NOMO-1 treated with DMSO at 0.1 percent for 48 hours (cell line): ENCODE results near the gene NTNG2.

Experiments
- DNase-seq: peaks from one replicate; lab custom pipeline; 2025; ENCODE audit not compliant: unreplicated experiment; lab: John Stamatoyannopoulos, UW

NTNG2 gene

DNA sequence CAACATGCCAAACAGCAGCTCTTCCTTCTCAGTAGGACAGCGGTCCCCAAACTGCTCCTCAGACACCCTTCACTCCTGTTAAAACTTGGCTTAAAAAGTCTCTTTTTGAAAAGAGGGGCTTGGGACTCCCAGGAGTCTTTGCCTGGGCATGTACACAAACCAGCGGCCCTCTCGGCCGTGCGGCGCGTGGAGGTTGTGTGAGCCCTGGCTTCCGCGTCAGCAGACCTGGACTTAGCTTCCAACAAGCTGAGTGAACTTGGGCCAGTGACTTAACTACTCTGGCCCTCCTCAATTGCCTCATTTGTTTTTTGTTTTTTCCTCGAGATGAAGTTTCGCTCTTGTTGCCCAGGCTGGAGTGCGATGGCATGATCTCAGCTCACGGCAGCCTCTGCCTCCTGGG, 15.3 kb upstream of the NTNG2 start:
- no peak for DNase-seq

DNA sequence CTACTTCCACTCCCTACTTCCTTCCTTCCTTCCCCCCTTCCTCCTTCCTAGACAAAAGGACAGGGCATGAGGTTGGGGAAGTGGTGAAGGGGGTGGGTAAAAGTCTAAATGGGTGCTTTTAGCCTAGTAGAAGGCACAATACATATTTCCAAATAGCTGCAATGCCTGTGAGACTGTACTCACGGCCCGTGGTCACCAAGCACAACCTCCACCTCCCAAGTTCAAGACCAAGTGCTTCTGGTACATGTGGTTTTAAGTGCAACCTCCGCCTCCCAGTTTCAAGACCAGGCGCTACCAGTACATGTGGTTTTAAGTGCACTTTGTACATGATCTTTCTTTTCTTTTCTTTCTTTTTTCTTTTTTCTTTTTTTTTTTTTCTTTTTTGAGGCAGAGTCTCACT, 14.5 kb upstream of the NTNG2 start:
- DNase-seq = no peak

DNA sequence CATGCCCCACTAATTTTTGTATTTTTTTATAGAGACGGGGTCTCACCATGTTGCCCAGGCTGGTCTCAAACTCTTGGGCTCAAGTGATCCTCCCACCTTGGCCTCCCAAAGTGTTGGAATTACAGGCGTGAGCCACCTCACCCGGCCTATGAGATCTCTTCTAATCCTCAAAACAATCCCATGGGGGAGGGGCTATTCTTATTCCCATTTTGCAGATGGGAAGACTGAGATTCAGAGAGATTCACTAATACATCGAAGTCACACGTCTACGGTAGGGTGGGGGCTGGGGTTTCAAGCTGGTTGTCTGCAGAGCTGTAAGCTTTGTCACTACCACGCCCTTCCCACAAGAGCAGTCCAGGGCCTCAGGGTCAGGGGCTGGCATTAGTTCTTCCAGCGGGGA, 14.0 kb upstream of the NTNG2 start:
- no peak for DNase-seq

DNA sequence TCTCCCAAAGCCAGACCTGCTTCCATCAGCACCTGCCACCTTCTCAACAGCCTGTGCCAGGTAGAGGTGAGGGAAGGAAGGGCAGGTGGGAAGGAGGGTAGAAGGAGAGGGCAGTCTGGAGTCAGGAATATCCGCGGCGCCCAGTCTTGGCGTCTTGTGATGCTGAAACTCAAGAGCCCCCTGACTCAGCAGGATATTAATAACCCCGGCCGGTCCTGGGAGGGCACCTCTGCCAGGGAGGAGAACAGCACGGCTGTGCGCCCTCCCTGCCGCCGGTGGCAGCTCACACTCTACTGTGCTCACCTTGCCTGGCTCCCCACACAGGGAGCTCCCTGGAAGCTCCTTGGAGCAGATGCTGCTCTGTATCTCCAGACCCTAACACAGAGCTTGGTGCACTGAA, 11.6 kb upstream of the NTNG2 start:
- DNase-seq = no peak

DNA sequence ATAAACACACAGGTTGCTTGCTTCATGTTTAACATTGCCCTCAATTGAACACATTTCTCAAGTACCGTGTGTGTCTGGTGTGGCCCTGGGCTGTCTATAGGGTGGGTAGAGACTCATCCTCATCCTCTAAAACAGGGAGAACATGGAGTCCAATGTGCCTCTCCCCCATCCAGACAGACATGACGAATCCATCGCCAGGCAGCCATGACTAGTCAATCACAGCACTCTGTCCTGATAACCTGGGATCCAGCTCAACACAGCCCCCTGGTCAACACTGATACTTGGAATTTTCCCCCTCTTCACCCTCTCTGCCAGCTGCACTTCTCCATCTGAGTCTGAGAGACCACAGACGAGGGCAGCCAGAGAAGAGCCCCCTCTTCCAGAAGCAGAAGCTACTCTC, 10.7 kb upstream of the NTNG2 start:
- no peak for DNase-seq

DNA sequence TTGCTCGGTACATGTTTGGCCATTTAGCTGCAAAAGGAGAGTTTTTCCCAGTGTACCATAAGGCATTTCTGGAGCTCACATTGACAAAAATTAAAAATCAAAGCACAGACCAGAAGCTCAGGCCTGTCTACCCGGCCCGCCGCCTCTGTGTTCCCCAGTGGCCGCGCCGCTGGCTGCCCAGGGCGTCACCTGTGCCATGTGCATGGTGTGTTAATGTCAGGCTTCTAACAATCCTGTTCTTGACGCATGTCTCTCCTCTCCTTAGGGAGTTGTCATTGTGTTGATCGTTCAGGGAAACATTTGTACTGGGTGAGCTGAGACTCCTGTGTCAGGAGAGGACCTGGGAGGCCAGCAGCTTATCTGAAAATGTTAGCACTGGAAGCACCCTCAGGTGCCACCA, 9.6 kb upstream of the NTNG2 start:
- no peak for DNase-seq

DNA sequence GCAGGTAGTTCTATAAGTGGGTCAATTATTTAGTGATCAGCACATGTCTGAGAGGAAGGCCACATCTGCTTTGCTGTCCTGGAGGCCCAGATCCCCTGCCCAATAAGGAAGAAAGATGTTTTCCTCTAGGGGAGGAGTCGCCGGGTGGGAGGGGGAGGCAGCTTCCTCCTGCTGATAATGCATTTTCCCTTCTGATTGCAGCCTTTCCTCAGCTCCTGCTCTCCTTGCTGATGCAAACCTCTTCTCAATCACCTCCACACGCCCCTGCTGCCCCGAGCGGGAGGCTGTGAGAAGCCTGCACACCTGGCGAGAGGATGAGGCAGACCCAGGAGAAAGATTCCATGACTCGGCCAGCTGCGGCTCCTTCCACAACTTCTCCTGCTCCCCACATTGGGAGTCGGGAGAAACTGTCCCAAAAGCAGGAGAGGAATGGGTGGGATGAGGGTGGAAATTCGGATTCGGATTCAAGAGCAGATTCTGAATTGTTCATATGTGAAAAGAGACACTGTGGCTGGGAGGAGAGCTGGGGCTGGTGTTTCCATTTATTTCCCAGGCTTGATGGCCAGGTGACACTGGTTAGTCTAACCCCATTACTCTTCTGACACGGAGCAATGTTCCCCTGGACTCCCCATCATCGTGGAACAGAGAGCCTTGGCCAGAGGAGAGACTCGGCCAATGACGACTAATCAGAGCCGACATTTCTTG, 6.8 kb upstream of the NTNG2 start:
- no peak for DNase-seq

DNA sequence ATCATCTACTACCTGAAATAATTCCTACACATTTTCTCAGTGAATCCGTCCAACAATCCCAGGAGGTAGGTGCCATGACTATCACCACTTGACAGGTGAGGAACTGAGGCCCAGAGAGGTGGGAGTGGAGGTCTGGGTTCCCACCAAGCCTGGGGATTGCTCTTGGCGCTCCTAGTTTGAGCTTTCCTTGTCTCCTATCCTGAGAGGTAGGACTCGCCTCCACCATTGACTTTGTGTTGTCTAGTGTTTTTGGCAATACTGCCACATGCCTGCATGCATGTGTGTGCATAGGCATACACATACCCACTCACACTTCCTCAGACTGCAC, 6.3 kb upstream of the NTNG2 start:
- no peak for DNase-seq

DNA sequence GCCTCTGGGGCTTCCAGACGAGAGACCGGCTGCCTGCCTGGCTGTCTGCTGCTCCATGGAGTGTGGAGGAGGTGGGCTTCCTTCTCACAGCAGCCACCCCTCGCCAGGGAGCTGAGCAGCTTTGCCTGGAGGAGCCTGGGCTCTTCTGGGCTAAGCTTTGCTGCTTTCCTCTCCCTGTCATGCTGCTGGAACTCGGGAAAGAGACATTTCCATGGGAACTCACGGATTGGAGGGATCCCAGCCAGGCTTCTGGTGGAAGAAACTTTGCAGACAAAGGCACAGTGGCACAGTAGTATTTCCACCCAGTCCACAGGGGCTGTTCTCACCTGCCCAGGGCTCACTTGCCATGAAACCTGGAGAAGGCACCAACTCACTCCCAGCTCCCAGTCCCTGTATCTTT, 5.6 kb upstream of the NTNG2 start:
- DNase-seq = no peak

DNA sequence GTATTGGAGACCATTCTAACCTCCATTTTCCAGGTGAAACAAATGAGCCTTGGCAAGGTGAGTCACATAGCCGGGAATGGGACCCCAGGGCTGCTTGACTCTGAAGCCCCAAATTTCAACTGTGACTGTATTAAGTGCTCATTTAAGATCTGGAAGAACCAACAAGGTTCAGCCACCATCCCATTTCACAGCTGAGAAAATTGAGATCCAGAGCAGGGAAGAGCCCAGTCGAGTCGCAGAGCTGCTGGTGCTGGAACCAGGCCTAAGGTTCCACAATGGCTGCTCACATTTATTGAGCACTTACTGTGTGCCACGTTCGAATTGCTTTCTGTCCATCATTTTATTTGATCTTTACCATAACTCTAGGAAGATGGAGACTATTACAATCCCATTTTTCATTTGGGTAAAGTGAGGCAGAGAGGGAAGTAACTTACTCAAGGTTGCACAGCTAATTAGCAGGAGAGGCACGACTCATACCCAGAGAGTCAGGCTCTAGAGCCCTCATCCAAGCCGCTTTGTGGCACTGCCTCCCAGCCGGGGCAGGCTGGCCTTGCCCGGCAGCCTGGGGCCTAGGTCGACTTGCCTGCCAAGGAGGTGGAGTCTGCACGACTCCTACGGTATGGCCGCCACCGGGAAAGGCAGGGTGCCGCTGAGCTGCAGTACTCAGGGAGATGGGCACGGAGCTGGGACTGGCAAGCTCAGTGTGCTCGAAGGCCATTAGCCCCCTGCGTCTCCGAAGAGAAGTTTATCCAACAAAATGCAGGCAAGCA, 4.3 kb upstream of the NTNG2 start:
- no peak for DNase-seq

DNA sequence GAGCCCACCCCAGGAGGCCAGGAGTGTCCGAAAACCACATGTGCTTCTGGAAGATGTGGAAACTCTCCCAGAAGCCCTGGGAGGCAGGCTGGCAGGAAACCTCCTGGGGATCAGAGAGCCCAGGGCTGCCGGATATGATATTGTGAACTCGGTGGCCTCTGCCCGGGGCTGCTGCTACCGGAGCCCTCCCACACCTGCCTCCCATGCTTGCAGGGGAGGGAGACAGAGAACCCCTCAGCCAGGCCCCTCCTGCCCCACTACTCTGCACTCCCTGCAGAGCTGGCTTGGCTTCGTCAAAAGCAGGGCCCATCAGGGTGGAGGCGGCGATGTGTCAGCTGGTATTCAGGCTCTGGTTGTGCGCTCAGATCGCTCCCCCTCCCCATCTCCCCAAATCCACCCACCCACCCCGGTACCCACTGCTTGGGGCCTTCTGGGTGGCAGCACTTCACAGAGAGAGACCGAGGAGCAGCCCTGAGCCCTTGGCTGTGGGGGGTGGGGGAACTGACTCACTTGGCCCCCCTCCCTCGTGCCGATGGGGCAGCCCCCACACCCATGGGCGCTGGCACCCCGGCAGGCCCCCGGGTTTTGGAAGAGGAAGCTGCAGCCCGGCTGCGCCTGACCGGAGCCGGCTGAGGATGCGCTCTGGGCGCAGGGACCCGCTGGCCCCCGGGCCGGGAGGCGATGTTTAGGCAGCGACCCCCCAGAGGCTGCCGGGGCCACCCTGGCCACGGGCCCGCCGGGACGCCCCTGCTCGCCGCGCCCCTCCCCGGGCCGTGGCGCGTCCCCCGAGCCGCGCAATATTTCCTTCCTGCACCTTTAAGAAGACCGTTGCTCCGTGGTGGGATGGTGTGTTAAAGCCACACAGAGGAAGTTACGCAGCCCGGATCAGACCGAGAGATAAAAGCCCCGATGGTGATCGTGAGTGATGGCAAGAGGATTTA, 786 bp upstream of the NTNG2 start:
- peak; percentile 84 for DNase-seq

DNA sequence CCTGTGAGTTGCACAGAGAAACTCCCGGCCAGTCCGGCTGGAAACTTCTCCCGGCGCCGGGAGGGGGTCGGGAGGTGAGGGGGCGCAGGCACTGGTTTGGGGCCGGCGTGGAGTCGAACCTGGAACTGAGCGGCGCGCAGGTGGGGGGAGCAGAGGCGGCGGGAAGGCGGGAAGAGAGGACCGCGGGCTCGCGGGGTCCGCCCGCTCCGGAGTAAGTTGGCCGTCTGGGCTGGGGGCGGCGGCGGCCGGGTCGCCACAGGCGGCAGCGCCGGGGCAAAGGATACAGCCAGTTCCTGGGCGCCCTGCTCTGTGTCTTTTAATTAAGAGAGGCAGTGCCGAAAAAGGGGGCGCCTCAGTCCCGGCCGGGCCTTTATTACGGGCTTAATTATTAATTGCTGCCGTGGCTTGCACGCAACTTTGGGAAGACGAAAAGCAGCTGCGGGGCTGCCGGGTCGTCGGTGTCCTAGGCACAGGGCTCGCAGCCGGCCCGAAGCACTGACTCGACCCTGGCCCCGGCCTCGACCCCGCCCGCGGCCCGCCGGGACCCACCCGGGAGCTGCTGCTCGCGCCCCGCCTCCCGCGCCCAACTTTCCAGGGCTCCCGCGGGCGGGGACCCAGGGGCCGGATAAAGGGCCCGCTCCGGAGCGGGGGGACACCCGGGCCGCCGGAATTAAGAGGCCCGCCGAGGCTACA, 1.1 kb downstream of the NTNG2 start:
- DNase-seq = no peak

DNA sequence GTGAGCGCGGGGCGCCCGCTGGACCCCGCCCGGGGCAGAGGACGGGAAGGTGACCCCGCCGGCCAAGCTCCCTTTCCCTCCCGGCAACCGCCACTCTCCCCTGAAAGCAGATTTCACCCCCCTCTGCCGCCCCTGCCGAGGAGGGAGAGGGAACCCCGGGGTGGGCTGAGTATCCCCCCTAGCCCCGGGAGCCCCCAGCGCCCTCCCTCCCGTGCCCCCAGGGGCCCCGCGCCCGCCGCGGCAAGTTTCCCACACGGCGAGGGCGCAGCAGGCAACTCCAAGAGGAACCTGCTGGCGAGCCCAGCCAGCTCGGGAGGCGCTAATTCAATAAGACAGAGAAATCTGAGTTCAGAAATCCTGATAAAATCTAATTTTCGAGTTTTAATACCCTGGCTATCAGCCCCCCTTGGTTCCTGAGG, 1.6 kb downstream of the NTNG2 start:
- no peak for DNase-seq

DNA sequence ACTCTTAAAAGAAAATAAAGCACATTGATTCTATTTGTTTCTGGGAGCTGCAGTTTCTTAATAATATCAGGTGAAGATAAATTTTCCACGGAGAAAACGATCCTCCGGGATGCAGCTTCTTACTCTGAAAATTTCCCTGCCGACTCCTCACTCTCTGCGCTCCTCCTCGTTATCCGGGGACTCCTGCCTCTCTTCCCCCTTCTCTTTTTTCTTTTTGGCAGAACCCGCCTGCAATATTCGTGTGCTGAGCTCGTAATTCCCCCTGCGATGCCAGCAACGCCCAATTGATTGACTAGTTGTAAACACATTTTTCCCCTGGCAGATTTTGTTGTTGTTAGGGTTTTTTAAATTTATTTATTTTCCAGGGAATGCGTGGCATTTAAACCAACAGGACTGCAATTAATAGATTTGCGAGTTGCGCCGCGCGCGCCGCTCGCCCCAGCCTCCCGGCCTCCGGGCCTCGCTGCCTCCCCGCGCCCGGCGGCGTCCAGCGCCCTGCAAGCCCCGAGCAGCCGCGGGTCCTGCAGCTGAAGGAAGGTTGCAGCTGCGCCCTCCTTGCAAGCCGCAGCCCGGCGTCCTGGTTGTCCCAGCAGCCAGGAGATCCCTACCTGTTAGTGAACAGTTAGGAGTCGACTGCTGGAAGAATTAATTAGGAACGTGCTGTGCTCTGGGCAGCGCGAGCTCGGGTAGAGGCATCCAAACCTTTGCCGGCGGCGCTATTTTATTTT, 2.2 kb downstream of the NTNG2 start:
- no peak for DNase-seq

DNA sequence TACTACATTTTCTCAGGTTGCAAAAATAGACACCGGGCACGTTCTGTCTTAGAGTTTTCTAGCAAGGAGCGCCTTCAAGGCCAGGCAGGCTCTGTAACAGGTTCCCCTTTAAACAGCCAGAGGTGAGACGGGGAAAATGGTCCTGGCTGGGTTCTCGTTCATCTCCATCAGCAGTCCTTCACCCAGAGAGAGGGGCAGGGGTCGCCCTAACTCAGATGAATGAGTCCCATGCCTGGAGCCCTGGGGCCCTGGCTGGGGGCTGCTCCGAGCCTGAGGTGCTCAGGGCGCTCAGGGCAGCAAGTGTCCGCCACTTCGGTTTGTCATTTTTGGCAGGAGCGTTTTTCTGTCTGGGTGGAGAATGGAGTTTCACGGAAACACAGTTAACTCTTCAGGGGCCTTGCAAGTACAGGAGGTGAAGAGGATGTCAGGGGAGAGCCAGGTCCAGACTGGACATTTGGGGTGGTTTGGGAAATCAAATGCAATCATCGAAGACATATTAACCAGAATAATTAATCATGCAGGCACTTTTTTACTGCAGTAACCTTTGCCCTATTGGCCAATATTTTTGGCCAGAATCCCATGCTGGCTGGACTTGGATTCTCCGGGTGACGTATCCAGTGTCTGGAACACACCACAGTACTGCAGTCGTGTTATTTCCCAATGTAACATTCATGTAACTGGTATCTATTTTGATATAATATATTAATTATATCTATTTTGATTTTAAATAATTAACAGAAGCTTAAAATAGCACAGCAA, 2.9 kb downstream of the NTNG2 start:
- no peak for DNase-seq

DNA sequence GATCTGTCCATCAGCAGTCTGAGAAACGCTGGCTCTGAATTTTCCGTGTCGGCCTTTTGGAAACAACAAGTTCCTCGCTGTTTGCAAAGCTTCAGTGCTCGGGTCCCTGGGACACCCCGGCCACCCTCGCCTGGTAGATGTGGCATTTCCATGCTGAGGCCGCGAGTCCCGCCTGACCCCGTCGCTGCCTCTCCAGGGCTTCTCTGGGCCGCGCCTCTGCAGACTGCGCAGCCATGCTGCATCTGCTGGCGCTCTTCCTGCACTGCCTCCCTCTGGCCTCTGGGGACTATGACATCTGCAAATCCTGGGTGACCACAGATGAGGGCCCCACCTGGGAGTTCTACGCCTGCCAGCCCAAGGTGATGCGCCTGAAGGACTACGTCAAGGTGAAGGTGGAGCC, 4.7 kb downstream of the NTNG2 start:
- no peak for DNase-seq

DNA sequence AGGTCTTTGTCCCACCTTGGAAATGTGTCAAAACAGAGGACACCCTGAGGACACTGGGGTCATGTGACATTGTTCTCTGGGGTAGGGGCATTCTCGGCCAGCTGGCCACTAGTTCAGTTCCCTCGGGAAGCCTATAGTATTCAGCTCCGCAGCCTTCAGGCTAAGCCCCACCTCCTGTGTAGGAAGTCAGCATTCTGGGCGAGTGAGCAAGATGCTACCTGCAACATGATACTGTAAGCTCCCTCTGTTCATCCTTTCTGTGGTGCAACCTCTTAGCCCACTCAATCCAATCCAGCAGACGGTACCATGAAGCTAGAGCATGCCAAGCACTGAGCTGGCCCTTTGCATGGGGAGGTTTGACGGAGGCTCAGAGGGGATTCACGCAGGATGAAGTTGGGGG, 5.3 kb downstream of the NTNG2 start:
- DNase-seq = no peak

DNA sequence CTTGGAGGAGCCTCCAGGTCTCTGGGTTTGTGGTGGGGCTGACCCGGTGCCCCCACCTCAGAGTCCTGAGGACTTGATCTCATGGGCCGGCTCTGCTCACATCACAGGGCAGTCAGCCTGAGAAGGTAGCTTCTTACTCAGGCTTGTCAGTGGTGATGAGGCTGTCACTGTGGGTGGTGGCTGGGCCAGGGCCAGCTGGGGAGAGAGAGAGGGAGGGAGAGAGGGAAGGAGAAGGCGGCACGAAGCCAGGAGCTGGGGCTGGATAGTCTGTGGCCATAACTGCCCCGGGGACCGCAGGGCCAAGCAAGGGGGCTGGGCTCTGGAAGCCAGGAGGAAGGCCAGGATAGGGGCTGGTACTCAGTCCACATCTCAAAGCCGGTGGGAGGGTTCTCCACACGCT, 6.5 kb downstream of the NTNG2 start:
- DNase-seq = no peak

DNA sequence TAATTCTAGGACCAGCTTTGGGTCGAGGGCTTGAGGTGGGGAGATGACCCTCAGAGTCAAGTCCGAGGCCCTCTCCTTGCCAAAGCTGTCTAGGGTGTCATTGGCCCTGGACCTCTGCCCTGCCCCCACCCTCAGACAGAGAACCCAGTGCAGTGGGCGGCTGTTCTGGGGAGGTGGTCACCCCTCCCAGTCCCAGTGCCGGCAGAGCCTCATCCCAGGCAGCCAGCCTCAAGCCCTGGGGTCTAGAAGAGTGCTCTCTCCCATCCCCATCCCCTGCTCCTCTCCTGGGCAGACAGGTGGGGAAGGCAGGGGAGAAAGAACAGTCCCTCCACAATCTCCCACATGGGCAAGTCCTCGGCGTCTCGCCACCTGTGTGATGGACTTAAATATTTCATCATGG, 7.0 kb downstream of the NTNG2 start:
- DNase-seq = no peak
